H1 (cell line): ENCODE measurements around the gene TMEM125. TPM values are rescaled to one million over a fixed set of nuclear protein-coding genes. Genes with fewer than 3 reads are reported as not detected.

Experiments used
- BRCA1 ChIP-seq: IDR thresholded peaks from 2 replicates; pipeline ENCODE4 v1.6.1; 2012; ENCODE audit warnings: low read depth, low read length, improper control_type of control experiment
- CHD2 ChIP-seq: IDR thresholded peaks from 2 replicates; pipeline ENCODE4 v1.6.1; 2012; ENCODE audit warnings: low read length, improper control_type of control experiment
- EP300 ChIP-seq, 2 experiments: IDR thresholded peaks; 1 replicate in 1 of 2; 2 replicates in 1 of 2; pipeline ENCODE4 v1.6.1; 2011 to 2012; ENCODE audit warnings: low read depth in 2 of 2, low read length in 2 of 2, mild to moderate bottlenecking in 2 of 2, borderline replicate concordance in 1 of 2, inconsistent platforms in 1 of 2, moderate library complexity in 1 of 2
- HDAC2 ChIP-seq, 2 experiments: fragments of 300-600 bp in 1 of 2; sonication (generic) in 1 of 2; IDR thresholded peaks; 2 replicates each; pipeline ENCODE4 v1.6.1; 2011 to 2012; ENCODE audit warnings: low read depth in 2 of 2, low read length in 2 of 2, mild to moderate bottlenecking in 2 of 2, moderate library complexity in 2 of 2, borderline replicate concordance in 1 of 2, inconsistent platforms in 1 of 2
- SP1 ChIP-seq: IDR thresholded peaks from 2 replicates; pipeline ENCODE4 v1.6.1; 2011; ENCODE audit warnings: low read depth, low read length
- SP4 ChIP-seq: IDR thresholded peaks from 2 replicates; pipeline ENCODE4 v1.6.1; 2012; ENCODE audit warnings: low read length, inconsistent platforms
- SRF ChIP-seq: IDR thresholded peaks from 2 replicates; pipeline ENCODE4 v1.6.1; 2011; ENCODE audit warnings: mild to moderate bottlenecking, low read depth, low read length, moderate library complexity
- polyA plus RNA-seq, 7 experiments: library from polyadenylated mRNA; depleted of rRNA in 3 of 7; stranded (reverse) in 5 of 7; unstranded in 2 of 7; fragments of >200 nt in 5 of 7; fragments of 200-250 nt in 2 of 7; gene quantifications; 1 replicate in 5 of 7; 2 replicates in 1 of 7; 4 replicates in 1 of 7; pipeline versions ENCODE4 v1.2.1 to v1.2.3, GENCODE V29; 2011 to 2013; ENCODE audit warnings: missing spikeins in 2 of 7, mixed read lengths in 2 of 7
- total RNA-seq: library from RNA; stranded (reverse); fragmentation: NEBNext Ultra II Directional; extraction: Animal tissue kit (Norgen Biotek cat#: 25700); gene quantifications from 2 replicates; pipeline ENCODE4 v1.2.1, GENCODE V29; 2021

TMEM125 gene
- total and polyA plus RNA-seq, 2 of the 8 experiments (the other 6 are each of a cell fraction or from before 2014, with no cell fraction given), result 26.5 to 46.7 TPM

- TF ChIP-seq SP4, result no peak
- no peak for TF ChIP-seq BRCA1
- TF ChIP-seq EP300 (IDR thresholded peaks at IDR 0.05; ENCODE audit: borderline replicate concordance in 1 of 2, low read depth in 2 of 2, low read length in 2 of 2), result no peak
- TF ChIP-seq CHD2, result no peak
- TF ChIP-seq SRF, result no peak
- TF ChIP-seq HDAC2 (IDR thresholded peaks at IDR 0.05; ENCODE audit: borderline replicate concordance in 1 of 2, low read depth in 2 of 2, low read length in 2 of 2), result no peak
- TF ChIP-seq SP1, result no peak
These were observed 44.0 kb downstream of the TMEM125 start (continued) for GRCh38 chr1:43313771-43314170.
